ENCODE results near the gene VWF. TPM values are rescaled to one million over a fixed set of nuclear protein-coding genes. Genes with fewer than 3 reads are reported as not detected.
A peak's percentile ranks its signal among the peaks of the same experiment; 100 is the strongest.
"Not testable (repeated sequence)": the region's sequence is repeated elsewhere in the genome, so short reads cannot be mapped to it uniquely, and the experiment has no call there.

The VWF gene
- total RNA-seq, 1 donor from 2014 or later = 468 TPM

- ATAC-seq = no peak
- Histone ChIP-seq H3K27ac (no peak overlapping the region), H3K36me3 (no peaks in the 10 kb centered on the region), H3K27me3 (ENCODE audit: low read depth) (no peaks in the 10 kb centered on the region), H3K4me3 (no peak overlapping the region), H3K4me1 (no peaks in the 10 kb centered on the region), H3K9me3 (no peaks in the 10 kb centered on the region)
- intact Hi-C loops (cut with DNase I) = no loop called here
- DNase-seq = no peak
- no peak for TF ChIP-seq CTCF (IDR thresholded peaks at IDR 0.05)
Observed at GRCh38 chr12:6158749-6159148, 34.3 kb upstream of the VWF start.

DNA sequence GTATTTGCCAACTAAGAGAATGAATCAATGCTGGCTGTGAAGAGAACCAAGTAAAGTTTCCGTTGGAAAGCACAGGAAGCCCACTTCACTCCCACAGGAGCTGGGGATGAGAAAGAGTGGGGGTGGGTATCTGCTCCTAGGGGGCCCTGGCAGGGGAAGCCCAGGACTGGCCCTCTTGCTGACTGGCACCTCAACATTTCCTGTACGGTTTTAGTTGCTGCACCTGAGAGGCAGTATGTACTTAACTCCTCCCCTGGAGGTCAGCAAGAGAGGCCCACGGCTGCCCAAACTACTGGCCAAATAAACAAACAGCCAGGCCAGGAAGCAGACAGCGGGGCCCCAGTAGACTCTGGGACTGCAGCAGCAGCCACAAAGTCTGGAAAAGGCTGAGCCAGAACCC, 33.8 kb upstream of the VWF start:
- no peaks in the 10 kb centered on the region for H3K36me3 ChIP-seq
- no peaks in the 10 kb centered on the region for H3K9me3 ChIP-seq
- no peak overlapping the region for H3K27ac ChIP-seq
- intact Hi-C loops (cut with DNase I) = no loop called here
- ATAC-seq (no peak), DNase-seq (no peak)
- H3K4me1 ChIP-seq = no peaks in the 10 kb centered on the region
- TF ChIP-seq CTCF (IDR thresholded peaks at IDR 0.05) = no peak
- no peak overlapping the region for H3K4me3 ChIP-seq
- H3K27me3 ChIP-seq (ENCODE audit: low read depth) = no peaks in the 10 kb centered on the region

GRCh38 chr12:6157482-6157881, 33.0 kb upstream of the VWF start:
- Histone ChIP-seq H3K27ac (no peak overlapping the region), H3K4me1 (no peaks in the 10 kb centered on the region), H3K27me3 (ENCODE audit: low read depth) (no peaks in the 10 kb centered on the region), H3K4me3 (no peak overlapping the region), H3K36me3 (no peaks in the 10 kb centered on the region), H3K9me3 (no peaks in the 10 kb centered on the region)
- TF ChIP-seq CTCF (IDR thresholded peaks at IDR 0.05) = no peak
- intact Hi-C loops (cut with DNase I) = no loop called here
- no peak for DNase-seq
- no peak for ATAC-seq

- H3K27me3 ChIP-seq (ENCODE audit: low read depth) = no peaks in the 10 kb centered on the region
- no peak overlapping the region for H3K4me3 ChIP-seq
- peak overlapping the region; percentile 64 for H3K27ac ChIP-seq
- no peak for TF ChIP-seq CTCF (IDR thresholded peaks at IDR 0.05)
- no peaks in the 10 kb centered on the region for H3K36me3 ChIP-seq
- peak; percentile 74 for DNase-seq
- intact Hi-C loops (cut with DNase I) = no loop called here
- ATAC-seq = peak; percentile 79 to 83
- H3K4me1 ChIP-seq = no peaks in the 10 kb centered on the region
- H3K9me3 ChIP-seq = no peaks in the 10 kb centered on the region
Observed at GRCh38 chr12:6154730-6155459, 30.4 kb upstream of the VWF start.

- intact Hi-C loops (cut with DNase I); H3K36me3 ChIP-seq; DNase-seq; H3K27me3 ChIP-seq (ENCODE audit: low read depth); ATAC-seq; H3K27ac ChIP-seq; H3K9me3 ChIP-seq; H3K4me1 ChIP-seq; H3K4me3 ChIP-seq: not testable (repeated sequence)
Observed at GRCh38 chr12:6148722-6149121, 24.3 kb upstream of the VWF start.

- Histone ChIP-seq H3K9me3 (no peaks in the 10 kb centered on the region), H3K27ac (no peak overlapping the region), H3K4me1 (no peaks in the 10 kb centered on the region), H3K36me3 (no peaks in the 10 kb centered on the region), H3K27me3 (ENCODE audit: low read depth) (no peaks in the 10 kb centered on the region), H3K4me3 (no peak overlapping the region)
- no peak for TF ChIP-seq CTCF (IDR thresholded peaks at IDR 0.05)
- ATAC-seq (no peak), DNase-seq (no peak)
- intact Hi-C loops (cut with DNase I) = no loop called here
Observed at GRCh38 chr12:6148061-6148460, 23.6 kb upstream of the VWF start.

Measured in lower lobe of right lung (tissue), 2 donors.